Left lung (tissue), 14 donors: Measurements from ENCODE around the gene ALOX5AP. TPM values are rescaled to one million over a fixed set of nuclear protein-coding genes. Genes with fewer than 3 reads are reported as not detected.

Experiments
- ATAC-seq: fragments of 200-7000 bp; cut with Tn5 transposase; one replicate; pipeline ENCODE4 v1.9.1; 2020; ENCODE audit warnings: moderate library complexity
- DNase-seq, 4 donors: peaks; one replicate each; pipeline ENCODE4 v3.0.0-alpha.2; 2013 to 2020
- H3K27ac ChIP-seq, 2 donors: fragments of 200-600 bp; sonication (generic) in 1 of 2; one replicate each; pipeline versions ENCODE4 v1.5.0 to v1.8.0; 2020 to 2021
- H3K27me3 ChIP-seq, 2 donors: fragments of 200-600 bp; sonication (generic) in 1 of 2; one replicate each; pipeline versions ENCODE4 v1.5.0 to v1.8.0; 2020 to 2021
- H3K36me3 ChIP-seq, 2 donors: fragments of 200-600 bp; sonication (generic) in 1 of 2; one replicate each; pipeline versions ENCODE4 v1.5.0 to v1.8.0; 2020 to 2021
- H3K4me1 ChIP-seq, 2 donors: fragments of 200-600 bp; one replicate each; pipeline ENCODE4 v1.8.0; 2021
- H3K4me3 ChIP-seq, 2 donors: fragments of 200-600 bp; sonication (generic) in 1 of 2; one replicate each; pipeline versions ENCODE4 v1.5.0 to v1.8.0; 2020 to 2021; ENCODE audit warnings: mild to moderate bottlenecking in 1 of 2
- H3K9me3 ChIP-seq, 2 donors: fragments of 200-600 bp; sonication (generic) in 1 of 2; one replicate each; pipeline versions ENCODE4 v1.5.0 to v1.8.0; 2020 to 2021
- CTCF ChIP-seq, 2 donors: fragments of 200-600 bp; sonication (generic) in 1 of 2; IDR thresholded peaks; one replicate each; pipeline versions ENCODE4 v1.5.0 to v1.8.0; 2021; ENCODE audit warnings: antibody characterized with exemption in 2 of 2
- intact Hi-C, 2 donors: fragments of 100-400 bp; cut with DNase I; formaldehyde crosslinking; loops; one replicate each; pipeline versions ENCODE4 v1.11.2 to v1.14.2; 2022
- long read RNA-seq, 12 donors: library from polyadenylated mRNA in 2 of 12; unstranded in 2 of 12; transcript quantifications; one replicate each; pipeline ENCODE4 v2.0.0 and lab custom pipeline, GENCODE V29; 2019 to 2026
- polyA plus RNA-seq, 6 donors: library from polyadenylated mRNA; unstranded; fragments of 120-200 nt; gene quantifications; one replicate each; pipeline ENCODE4 v1.2.1, GENCODE V29; 2013; ENCODE audit not compliant: insufficient read length in 6 of 6
- total RNA-seq, 2 donors: library from RNA; stranded (reverse); fragmentation: NEBNext Ultra II Directional; extraction: Animal tissue kit (Norgen Biotek cat#: 25700); gene quantifications; one replicate each; pipeline ENCODE4 v1.2.1, GENCODE V29; 2021
- donor health status: DM: no; HTN: yes; CAD: no.
- donor health status: DM: no; HTN: no; CAD: no.

ALOX5AP gene
- total RNA-seq, result 100 to 1,000 TPM in 1 of 2 donors, 10 to 100 TPM in 1; 76.3 to 201 TPM
- polyA plus RNA-seq, result 1 to 10 TPM; 2.6 to 5.0 (median 4.7) TPM
- long read RNA-seq, donor 1, transcript ALOX5AP-201 (5 exons, 904 nt), result major isoform, 6 of 6 reads
- long read RNA-seq, donor 1, partial matches to known transcripts, result 0 of 6 reads
- long read RNA-seq, donor 1, other reads (novel, unspliced or antisense), result 0 of 6 reads
- long read RNA-seq, donor 2, partial matches to known transcripts, result 0 of 1 reads
- long read RNA-seq, donor 2, other reads (novel, unspliced or antisense), result 0 of 1 reads
- long read RNA-seq, donor 3, partial matches to known transcripts, result 0 of 4 reads
- long read RNA-seq, donor 3, other reads (novel, unspliced or antisense), result 0 of 4 reads
- long read RNA-seq, donor 4, transcript ALOX5AP-201 (5 exons, 904 nt), result major isoform, 59 of 75 reads
- long read RNA-seq, donor 4, partial matches to known transcripts, result 16 of 75 reads
- long read RNA-seq, donor 4, other reads (novel, unspliced or antisense), result 0 of 75 reads
- long read RNA-seq, donor 5, partial matches to known transcripts, result 0 of 2 reads
- long read RNA-seq, donor 5, other reads (novel, unspliced or antisense), result 0 of 2 reads
- long read RNA-seq, donor 6, transcript ALOX5AP-201 (5 exons, 904 nt), result major isoform, 5 of 5 reads
- long read RNA-seq, donor 6, partial matches to known transcripts, result 0 of 5 reads
- long read RNA-seq, donor 6, other reads (novel, unspliced or antisense), result 0 of 5 reads
- long read RNA-seq, donor 7, partial matches to known transcripts, result 0 of 1 reads
- long read RNA-seq, donor 7, other reads (novel, unspliced or antisense), result 0 of 1 reads
- long read RNA-seq, donor 8, transcript ALOX5AP-201 (5 exons, 904 nt), result major isoform, 9 of 9 reads
- long read RNA-seq, donor 8, partial matches to known transcripts, result 0 of 9 reads
- long read RNA-seq, donor 8, other reads (novel, unspliced or antisense), result 0 of 9 reads
- long read RNA-seq, donor 9, partial matches to known transcripts, result 0 of 1 reads
- long read RNA-seq, donor 9, other reads (novel, unspliced or antisense), result 0 of 1 reads
- long read RNA-seq, donor 10, transcript ALOX5AP-201 (5 exons, 904 nt), result major isoform, 192 of 205 reads
- long read RNA-seq, donor 10, partial matches to known transcripts, result 8 of 205 reads
- long read RNA-seq, donor 10, other reads (novel, unspliced or antisense), result 5 of 205 reads
- long read RNA-seq, donor 11, partial matches to known transcripts, result 0 of 4 reads
- long read RNA-seq, donor 11, other reads (novel, unspliced or antisense), result 0 of 4 reads
- long read RNA-seq, donor 12, partial matches to known transcripts, result 0 of 1 reads
- long read RNA-seq, donor 12, other reads (novel, unspliced or antisense), result 0 of 1 reads

- Histone ChIP-seq H3K4me1 (peaks cover 0 to 53% of the 10 kb centered on the region in 2 donors), H3K9me3 (no peaks in the 10 kb centered on the region), H3K27me3 (peaks cover 0 to 14% of the 10 kb centered on the region in 2 donors), H3K27ac (peak within 1 kb of the TSS; percentile 13 to 82), H3K36me3 (no peaks in the 10 kb centered on the region), H3K4me3 (peak within 1 kb of the TSS; percentile 9 to 50)
- DNase-seq, result peak in 1 of 4 donors; percentile 43
- intact Hi-C loops, result no loop called here
- TF ChIP-seq CTCF (IDR thresholded peaks at IDR 0.05), result no peak
- ATAC-seq, result peak; percentile 56
Observed at GRCh38 chr13:30735025-30735871, at the start of gene ALOX5AP. ALOX5AP (plus strand) TSS chr13:30735543; CDS start chr13:30735606, 63 bp downstream.

GRCh38 chr13:30685987-30686386 is 49.4 kb upstream of the ALOX5AP start:
- no peaks in the 10 kb centered on the region for H3K9me3 ChIP-seq
- DNase-seq, result no peak
- no peak overlapping the region for H3K4me3 ChIP-seq
- no peak for ATAC-seq
- H3K27ac ChIP-seq, result no peak overlapping the region
- peaks cover 3 to 31% of the 10 kb centered on the region in 2 donors for H3K4me1 ChIP-seq
- no peaks in the 10 kb centered on the region for H3K36me3 ChIP-seq
- no peaks in the 10 kb centered on the region for H3K27me3 ChIP-seq
- no peak for TF ChIP-seq CTCF (IDR thresholded peaks at IDR 0.05)
- intact Hi-C loops, result no loop called here

- Histone ChIP-seq H3K4me1 (peaks cover 3 to 25% of the 10 kb centered on the region in 2 donors), H3K36me3 (no peaks in the 10 kb centered on the region), H3K27me3 (no peaks in the 10 kb centered on the region), H3K9me3 (no peaks in the 10 kb centered on the region), H3K27ac (no peak overlapping the region), H3K4me3 (no peak overlapping the region)
- ATAC-seq (no peak), DNase-seq (no peak)
- intact Hi-C loops, result no loop called here
- no peak for TF ChIP-seq CTCF (IDR thresholded peaks at IDR 0.05)
Observed at GRCh38 chr13:30687601-30688000, 47.7 kb upstream of the ALOX5AP start.

- TF ChIP-seq CTCF (IDR thresholded peaks at IDR 0.05), result no peak
- H3K27me3 ChIP-seq, result no peaks in the 10 kb centered on the region
- no peaks in the 10 kb centered on the region for H3K9me3 ChIP-seq
- H3K4me1 ChIP-seq, result peaks cover 3 to 24% of the 10 kb centered on the region in 2 donors
- no peaks in the 10 kb centered on the region for H3K36me3 ChIP-seq
- peak overlapping the region; percentile 75 to 88 for H3K27ac ChIP-seq
- ATAC-seq (no peak), DNase-seq (peak in 1 of 4 donors; percentile 46)
- intact Hi-C loops, result no loop called here
- H3K4me3 ChIP-seq, result peak overlapping the region in 1 of 2 donors; percentile 32
Observed at GRCh38 chr13:30689752-30690151, 45.6 kb upstream of the ALOX5AP start.
